H4 (cell line): ENCODE data around the gene RABGAP1L. TPM values are rescaled to one million over a fixed set of nuclear protein-coding genes. Genes with fewer than 3 reads are reported as not detected.
A peak's percentile ranks its signal among the peaks of the same experiment; 100 is the strongest.
"Not testable (repeated sequence)": the region's sequence is repeated elsewhere in the genome, so short reads cannot be mapped to it uniquely, and the experiment has no call there.

ENCODE experiments used
- DNase-seq: peaks from one replicate; pipeline ENCODE4 v3.0.0-alpha.2; 2015; ENCODE audit warnings: low spot score
- total RNA-seq: library from RNA; depleted of rRNA; stranded (reverse); fragments of >200 nt; shearing (Covaris generic); gene quantifications from 2 replicates; pipeline ENCODE4 v1.2.3, GENCODE V29; 2014

RABGAP1L gene
- total RNA-seq, 1 experiment from 2014 or later, result 12.7 TPM

DNA sequence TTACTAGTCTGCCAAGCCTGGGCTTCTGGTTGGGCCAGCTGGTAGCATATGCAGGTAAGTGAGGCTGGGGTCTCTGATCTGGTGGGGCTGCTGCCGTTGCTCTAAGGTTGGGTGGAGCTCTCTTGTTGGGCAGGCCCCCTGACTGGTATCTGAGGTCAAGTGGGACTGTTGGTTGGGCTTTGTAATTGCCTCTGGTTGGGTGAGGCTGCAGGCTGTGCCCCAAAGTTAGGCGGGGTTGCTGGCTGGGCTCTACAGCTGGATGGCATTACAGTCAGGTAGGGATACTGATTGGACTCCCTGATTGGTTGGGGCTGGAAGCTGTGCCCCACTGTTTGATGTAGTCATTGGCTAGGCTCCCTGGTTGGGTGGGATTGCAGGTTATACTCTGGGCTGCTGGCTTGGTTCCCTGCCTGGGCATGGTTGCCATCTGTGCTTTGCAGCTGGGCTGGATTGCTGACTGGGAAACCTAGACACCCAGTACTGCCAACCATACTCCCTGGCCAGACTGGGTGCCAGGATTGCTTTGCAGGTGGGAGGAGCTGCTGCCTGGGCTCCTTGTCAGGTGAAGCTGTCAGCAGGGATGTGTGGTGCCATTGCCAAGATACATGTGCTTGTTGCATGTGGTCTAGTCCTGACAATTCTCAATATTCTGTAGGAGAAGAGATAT lies 130.5 kb downstream of the RABGAP1L start:
- no peak for DNase-seq

DNA sequence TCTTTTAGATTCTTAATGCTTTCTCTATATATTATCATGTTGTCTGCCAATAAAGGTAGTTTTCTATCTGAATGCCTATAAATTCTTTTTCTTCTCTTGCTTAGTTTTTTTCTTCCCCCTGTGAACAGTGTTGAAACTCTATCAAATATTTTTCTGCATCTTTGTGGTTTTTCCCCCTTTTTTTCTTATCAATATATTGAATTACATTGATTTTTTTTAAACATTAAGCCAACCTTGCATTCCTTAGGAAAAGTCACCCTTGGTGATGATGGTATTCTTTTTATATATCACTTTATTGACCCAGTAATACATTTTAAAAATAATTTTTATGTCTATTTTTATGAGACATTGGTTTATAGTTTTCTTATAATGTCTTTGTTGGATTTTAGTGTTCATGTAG lies 131.7 kb downstream of the RABGAP1L start:
- no peak for DNase-seq

DNA sequence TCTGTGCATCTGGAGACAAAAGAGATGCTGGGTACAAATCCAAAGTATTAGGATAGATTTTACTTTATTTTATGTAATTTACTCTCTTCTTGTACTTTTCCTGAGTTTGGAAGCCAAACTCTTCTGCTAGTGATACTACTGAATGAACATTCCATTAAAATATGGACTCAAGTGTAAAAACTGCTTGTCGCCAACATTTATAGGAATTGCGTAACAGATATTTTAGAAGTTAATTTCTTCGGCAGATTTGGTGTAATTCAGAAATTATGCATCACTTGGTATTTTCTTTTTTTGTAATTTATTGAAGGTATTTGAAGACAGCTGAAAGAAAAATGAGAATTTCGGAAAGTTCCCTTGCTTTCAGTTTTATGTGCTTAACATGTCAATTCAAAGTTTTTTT lies 137.0 kb downstream of the RABGAP1L start:
- no peak for DNase-seq

DNA sequence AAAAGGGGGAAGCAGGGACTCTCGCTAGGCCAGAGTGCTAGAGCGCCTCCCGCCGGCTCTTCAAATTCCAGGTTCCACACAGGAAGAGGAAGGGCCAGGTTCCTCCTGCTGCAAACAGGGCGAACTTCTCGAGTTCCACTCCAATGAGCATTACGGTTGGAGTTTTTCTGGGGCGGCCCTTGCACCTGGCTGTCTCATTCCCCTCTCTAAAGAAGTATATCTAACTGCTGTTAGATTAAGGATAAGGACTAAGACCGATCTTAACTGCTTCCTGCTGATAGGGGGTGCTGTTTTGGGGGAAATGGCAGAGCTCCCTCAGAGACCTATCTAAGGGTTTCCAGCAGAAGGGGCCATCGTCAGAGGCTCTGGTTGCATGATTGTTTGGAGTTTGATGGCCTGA lies 138.0 kb downstream of the RABGAP1L start:
- no peak for DNase-seq

DNA sequence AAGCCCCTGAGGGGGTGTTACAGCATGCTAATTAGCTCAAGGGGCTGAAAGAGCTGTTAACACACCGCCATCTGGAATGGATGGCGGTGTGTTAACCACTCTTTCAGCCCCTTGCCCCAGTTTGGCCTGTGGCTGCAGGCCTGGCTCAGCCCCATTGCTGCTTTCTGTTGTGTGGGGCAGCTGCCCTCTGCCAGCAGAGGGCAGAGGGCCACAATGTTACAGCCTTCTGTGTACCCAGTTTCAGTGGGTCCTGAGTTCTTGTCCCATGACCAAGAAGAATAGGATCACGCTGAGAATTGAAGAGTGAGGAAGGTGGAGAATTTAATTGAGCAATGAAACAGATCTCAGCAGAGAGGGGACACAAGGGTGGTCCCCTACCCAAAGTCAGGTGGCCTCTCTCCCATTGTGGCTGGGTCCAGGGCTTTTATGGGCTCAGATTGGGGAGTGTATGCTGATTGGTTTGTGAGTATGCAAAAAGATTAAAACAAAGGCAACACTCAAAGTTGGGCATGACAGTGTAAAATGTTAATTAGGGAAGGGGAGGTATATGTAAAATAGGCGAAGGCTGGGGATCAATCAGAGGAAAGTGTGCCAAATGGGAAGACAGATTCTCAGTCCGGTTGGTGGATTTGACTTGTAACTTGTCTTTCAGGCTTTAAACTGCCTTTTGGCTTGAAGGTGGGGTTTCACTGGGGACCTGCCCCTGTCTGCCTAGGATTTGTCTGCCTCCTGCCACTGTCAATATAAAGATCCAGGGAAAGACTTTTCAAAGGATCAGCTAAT lies 142.2 kb downstream of the RABGAP1L start:
- DNase-seq, result no peak

DNA sequence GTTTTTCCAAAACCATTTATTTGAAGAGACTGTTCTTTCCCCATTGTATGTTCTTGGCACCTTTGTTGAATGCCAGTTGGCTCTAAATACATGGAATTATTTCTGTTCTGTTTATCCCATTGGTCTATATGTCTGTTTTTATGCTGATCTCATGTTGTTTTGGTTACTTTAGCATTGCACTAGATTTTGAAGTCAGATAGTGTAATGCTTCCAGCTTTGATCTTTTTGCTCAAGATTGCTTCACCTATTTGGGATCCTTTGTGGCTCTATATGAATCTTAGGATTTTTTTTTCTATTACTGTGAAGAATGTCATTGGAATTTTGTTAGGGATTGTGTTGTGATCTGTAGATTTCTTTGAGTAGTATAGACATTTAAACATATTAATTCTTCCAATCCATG lies 149.3 kb downstream of the RABGAP1L start:
- DNase-seq, result no peak

DNA sequence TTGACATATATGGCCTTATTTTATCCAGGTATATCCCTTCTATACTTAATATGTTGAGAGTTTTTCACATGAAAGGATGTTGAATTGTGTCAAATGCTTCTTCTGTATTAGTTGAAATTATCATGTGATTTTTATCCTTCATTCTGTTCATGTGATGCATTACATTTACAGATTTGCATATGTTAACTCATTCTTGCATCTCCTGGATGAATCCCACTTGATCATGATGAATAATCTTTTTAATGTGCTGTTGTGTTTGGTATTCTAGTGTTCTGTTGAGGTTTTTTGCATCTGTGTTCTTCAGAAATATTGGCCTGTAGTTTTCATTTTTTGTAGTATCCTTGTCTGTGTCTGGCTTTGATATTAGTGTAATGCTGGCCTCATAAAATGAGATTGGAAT lies 150.2 kb downstream of the RABGAP1L start:
- DNase-seq, result no peak

DNA sequence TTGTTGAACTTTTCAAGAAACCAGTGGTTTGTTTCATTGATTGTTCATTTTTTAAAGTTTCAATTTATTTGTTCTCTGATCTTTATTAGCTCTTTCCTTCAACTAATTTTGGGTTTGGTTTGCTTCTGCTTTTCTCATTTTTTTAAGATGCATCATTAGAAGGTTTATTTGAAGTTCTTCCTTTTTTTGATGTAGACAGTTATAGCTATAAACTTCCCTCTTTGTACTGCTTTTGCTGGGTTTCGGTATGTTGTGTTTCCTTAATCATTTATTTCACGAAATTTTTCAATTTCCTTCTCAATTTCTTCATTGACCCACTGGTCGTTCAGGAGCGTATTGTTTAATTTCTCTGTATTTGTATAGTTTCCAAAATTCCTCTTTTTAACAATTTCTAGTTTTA lies 155.1 kb downstream of the RABGAP1L start:
- no peak for DNase-seq

DNA sequence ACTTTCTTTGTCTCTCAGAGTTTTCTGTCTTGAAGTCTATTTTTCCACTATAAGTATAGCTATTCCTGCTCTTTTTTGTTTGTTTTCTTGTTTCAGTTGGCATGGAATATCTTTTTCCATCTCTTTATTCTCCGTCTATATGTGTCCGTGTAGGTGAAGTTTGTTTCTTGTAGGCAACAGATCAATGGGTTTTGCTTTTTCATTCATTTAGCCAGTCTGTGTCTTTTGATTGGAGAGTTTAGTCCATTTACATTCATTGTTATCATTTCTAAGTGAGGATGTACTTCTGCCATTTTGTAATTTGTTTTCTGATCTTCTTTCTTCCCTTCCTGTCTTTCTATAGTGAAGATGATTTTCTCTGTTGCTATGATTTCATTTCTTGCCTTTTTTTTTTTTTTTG lies 155.9 kb downstream of the RABGAP1L start:
- no peak for DNase-seq

DNA sequence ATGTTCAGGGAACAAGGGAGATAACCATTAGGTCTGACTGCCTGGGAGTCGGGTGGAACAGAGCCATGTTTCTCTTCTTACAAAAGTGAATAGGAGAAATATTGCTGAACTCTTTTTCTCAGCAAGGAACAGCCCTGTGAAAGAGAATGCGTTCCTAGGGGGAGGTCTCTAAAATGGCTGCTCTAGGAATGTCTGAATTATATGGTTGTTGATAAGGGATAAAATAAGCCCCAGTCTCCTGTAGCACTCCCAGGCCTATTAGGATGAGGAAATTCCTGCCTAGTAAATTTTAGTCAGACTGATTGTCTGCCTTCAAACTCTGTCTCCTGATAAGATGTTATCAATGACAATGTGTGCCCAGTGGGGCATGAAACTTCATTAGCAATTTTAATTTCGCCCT lies 161.6 kb downstream of the RABGAP1L start:
- DNase-seq, result not testable (repeated sequence)

DNA sequence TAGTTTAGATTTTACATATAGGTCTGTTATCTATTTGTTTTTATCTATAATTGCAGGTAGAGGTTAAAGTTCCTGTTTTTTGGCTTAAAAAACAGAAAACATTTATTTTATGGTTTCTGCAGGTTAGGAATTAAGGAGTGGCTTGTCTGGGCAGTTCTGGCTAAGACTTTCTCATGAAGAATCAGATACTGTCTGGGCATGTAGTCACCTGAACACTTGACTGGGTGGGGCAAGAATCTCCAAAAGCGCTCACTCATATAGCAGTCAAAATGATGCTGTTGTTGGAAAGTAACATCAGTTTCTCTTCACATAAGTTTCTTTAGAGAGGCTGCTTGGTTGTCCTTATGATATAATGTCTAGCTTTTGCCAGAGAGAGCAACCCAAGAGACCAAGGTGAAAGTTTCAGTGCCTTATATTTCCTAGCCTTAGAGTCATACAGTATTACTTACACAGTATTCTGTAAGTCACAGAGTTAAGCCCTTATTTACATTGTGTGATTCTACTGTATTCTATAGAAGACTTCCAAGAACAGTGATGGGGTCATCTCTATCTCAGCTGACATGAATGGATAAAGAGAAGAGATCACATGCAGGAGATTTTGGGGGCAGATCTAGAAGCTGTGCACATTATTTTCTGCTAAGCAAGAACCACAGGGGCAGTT lies 163.0 kb downstream of the RABGAP1L start:
- no peak for DNase-seq

DNA sequence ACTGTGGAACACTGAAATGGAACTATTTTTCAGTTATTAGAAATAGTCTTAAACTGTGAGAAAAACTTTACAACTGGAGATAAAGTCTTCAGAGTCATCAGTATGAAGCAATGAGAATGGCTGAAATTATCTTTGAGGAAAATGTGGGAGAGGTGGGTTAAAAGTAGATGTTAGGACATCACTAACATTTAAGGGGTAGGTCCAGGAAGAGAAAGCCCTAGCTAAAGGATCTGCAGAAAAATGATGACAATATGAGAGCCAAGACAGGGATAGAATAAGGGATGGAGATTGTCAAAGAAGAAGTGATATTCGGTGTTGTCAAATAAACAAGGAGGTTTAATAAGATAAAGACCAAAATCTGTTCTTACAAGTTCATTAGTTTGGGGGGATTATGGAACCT lies 165.2 kb downstream of the RABGAP1L start:
- DNase-seq, result no peak

DNA sequence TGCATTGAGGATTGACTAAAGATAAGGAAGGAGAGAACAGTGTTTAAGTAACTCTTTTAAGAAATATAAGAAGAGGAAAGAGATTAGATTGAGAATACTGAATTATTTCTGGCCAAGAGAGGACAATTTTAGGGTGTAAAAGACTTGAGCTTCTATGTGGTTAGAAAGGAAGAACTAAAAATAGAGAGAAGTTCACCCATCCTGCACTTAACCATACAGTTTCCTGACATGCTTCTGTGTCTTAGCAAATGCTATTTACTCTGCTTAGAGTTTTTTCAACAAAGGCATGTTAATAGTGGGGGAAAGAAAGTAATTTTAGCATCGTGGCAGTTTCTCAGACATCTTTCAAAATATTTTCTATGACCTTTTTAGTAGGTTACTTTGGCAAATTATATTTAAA lies 165.6 kb downstream of the RABGAP1L start:
- no peak for DNase-seq

DNA sequence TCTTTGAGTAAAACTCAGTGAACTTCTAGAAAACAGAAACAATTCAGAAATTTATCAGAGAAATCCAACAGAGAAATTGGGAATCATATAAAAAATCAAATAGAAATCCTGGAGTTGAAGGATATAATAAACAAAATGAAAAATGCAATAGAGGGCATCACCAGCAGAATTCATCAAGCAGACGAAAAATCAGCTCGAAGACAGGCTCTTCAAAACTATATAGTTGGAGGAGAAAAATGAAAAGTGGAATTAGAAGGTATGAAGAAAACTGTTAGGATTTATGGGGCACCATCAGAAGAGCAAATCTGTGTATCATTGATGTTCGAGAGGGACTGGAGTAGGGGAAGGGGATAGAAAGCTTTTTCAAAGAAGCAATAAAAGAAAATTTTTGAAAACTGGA lies 167.0 kb downstream of the RABGAP1L start:
- DNase-seq, result no peak

DNA sequence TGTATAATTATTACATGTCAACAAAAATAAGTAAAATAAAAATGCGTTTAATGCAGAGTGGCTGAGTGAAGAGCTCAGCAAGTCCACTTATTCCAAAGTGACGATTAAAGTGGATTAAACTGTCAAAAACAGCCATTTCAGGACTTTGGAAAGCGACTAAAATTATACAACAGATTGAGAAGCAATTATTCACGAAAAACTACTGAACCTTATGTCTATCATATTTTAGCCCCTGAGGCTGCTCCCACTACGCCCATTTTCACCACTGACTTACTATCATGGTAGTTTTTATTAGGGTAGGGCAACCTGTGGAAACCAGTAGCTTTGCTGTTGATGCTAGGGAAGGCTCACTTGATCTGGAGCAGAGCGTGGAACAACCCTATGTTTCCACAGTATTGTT lies 174.1 kb downstream of the RABGAP1L start:
- DNase-seq, result no peak

DNA sequence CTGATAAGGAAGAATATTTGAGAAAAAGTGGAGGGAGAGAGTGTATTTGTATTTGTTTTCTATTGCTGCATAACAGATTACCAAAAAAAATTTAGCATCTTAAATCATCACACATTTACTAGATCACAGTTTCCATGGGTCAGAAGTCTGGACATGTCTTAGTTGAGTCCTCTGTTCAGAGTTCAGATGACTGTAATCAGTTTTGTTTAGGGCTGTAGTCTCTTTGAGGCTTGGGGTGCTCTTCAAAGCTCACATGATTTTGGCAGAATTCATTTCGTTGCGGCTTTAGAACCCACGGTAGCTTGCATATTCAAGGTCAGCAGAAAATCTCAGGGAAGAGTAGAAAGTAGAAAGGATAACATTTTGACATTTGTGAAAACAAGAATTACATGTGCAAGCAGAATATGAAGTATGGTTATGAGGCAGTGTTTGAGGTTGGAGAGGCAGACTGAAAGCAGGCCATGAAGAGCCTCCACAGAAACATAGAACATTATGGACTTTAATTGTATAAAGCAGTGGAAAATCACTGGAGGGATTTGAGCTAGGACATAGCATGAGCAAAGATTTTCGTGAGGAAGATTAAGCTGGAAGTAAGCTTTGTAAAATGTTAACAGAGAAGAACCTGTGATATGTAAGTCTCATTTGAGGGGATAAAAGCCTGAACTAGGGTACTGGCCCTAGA lies 177.8 kb downstream of the RABGAP1L start:
- no peak for DNase-seq

DNA sequence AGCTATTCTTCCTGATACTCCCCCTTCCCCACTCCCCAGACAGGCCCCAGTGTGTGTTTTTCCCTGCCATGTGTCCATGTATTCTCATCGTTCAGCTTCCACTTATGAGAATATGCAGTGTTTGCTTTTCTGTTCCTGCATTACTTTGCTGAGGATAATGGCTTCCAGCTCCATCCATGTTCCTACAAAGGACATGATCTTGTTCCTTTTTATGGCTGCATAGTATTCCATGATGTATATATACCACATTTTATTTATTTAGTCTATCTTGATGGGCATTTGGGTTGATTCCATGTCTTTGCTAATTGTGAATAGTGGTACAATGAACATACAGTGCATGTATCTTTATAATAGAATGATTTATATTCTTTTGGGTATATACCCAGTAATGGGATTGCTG lies 181.1 kb downstream of the RABGAP1L start:
- not testable (repeated sequence) for DNase-seq

DNA sequence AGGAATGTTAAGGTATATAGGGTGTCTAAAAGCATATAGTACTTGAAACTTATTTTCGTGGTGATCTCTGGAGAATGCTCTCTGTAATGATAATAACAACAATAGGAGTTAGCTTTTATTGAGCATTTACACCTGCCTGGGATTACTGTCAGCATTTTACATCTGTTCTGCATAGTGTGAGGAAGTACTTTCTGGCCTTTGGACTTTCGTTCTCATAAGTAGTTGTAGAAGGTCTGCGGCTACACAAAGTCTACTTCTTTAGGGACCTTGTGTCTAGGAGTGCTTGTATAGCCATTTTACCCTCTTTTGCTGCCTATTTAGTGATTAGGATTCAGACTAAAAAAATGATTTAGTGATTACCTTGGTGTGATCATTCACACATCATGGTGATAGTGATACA lies 184.8 kb downstream of the RABGAP1L start:
- no peak for DNase-seq

DNA sequence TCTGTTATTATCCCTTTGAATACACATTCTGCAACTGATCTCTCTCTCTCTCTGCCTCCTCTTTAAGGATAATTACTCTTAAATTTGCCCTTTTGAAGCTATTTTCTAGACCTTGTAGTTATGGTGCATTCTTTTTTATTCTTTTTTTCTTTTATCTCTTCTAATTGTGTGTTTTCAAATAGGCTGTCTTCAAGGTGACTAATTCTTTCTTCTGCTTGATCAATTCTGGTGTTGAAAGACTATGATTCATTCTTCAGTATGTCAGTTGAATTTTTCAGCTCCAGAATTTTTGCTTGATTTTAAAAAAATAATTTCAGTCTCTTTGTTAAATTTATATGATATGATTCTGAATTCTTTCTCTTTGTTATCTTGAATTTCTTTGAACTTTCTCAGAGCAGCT lies 192.8 kb downstream of the RABGAP1L start:
- DNase-seq, result no peak

DNA sequence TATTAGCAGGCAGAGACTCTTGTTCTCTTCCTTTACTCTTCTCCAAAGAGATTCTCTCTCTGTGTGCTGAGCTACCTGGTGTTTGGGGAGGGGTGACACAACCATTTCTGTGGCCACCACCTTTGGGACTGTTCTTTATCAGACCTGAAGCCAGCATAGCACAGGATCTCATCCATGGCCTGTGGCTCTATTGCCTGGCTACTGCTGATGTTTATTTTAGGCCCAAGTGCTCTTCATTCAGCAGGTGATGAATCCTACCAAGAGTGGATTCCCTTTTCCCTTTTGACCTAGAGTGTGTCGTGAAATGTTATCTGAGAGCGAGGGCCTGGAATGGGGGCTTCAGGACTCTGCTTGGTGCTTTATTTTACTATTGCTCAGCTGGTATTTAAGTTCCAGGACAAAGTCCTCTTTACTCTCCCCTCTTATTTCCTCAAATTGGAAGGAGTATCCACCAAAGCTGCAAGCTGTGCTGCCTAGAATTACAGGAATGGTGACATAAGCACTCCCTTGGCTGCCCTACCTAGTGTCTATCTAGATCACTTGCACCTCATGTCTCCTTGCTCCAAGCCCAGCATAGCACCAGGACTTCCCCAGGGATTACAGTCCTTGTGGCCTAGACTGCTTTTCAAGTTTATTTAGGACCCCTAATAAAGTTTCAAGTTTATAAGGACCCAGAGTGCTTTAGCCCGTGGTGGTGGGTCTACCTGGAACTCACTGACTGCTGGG lies 193.7 kb downstream of the RABGAP1L start:
- no peak for DNase-seq

DNA sequence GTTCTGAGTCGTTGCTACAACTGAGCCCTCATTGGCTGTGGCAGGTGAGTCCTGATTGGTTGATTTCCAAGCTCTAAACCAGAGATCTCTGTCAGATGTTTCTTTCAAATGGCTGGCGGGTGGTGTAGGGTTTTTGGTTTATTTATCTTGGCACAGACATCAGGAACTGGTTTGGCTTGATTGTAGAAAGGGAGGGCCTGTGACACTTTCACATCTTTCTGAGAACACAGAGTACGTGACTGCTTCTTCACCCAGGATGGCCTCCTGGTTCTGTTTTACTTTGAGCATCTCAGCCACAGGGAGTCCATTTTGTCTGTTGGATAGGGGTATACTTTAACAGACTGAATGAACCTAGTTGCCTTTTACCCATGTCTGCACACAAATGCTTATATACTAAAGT lies 199.0 kb downstream of the RABGAP1L start:
- peak; percentile 22 for DNase-seq
